ENCODE data around the gene NTRK3.

GRCh38 chr15:88141269-88141889, 115.2 kb downstream of the NTRK3 start:
- TF ChIP-seq EZH2phosphoT487 (IDR thresholded peaks at IDR 0.05; ENCODE audit: borderline replicate concordance, low read length), result no peak
- TF ChIP-seq CTCF (IDR thresholded peaks at IDR 0.05; ENCODE audit: low read depth, low read length, poor library complexity, severe bottlenecking), result no peak
